GM21825 (cell line): ENCODE measurements around the gene HOXD8.

Experiments
- ATAC-seq: cut with Tn5 transposase; IDR thresholded peaks from one replicate; pipeline ENCODE4 v1.9.1; 2021; ENCODE audit warnings: mild to moderate bottlenecking, moderate library complexity; ENCODE audit not compliant: unreplicated experiment

The HOXD8 gene

DNA sequence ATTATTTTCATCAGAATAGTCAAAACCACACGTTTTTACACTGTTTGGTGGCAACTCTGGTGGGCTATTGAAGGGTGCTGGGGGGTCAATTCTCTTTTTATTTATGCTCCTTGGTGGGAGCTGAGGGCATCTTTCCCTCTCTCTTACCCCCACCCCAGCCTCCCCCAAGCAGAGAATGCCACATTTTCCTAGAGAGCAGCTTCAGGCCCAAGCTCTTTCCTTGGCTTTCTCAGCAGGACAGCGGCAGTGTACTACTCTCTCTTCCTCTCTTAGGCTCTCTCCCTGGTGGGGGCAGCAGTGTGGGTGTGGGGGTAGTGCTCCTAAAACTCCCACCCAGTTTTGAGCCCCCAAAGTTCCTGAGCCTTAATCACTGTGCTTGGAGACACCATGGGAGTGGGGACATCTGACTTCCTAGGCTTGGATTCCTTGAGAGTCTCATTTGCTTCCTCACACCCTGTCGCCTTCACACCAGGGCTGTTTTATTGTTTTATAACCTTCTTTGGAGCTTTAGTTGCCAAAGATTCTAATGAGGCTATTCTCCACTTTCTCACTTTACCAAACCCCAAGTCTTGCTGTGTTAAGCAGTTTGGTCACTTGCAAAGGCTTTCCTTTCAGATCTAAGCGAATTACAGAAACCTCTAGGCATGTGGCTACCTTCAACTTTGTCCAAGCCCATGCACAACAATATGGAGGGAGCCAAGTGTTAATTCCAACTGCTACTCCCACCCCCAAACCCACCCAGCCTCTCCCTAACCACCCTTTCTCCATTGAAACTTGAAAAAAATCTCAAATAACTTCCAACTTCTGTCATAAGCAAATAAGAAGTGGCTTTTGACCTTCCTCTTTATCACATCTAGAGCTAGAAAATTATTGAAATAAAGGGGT, 15.8 kb downstream of the HOXD8 start:
- ATAC-seq, result no peak

GRCh38 chr2:176146101-176146500, 16.6 kb downstream of the HOXD8 start:
- ATAC-seq, result no peak

DNA sequence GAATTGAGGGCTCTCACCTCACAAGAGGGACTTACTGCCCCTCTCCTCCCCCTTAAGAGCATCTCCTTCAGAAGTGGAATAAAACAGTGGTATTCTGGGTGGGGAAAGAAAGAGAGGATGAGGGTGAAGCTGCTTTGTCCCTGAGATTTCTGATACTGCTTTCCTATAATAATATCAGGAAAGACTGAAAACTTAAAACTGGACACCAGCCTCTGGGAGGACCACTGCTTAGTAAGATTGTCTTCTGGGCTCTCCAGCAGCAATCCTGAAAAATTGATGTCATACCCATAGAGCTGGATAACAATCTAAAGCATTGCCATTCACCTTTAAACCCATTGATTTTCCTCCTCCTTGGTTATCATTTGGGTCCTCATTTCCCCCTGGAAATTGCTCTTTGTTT, 17.1 kb downstream of the HOXD8 start:
- ATAC-seq, result no peak

GRCh38 chr2:176147210-176147799, 17.8 kb downstream of the HOXD8 start:
- no peak for ATAC-seq

DNA sequence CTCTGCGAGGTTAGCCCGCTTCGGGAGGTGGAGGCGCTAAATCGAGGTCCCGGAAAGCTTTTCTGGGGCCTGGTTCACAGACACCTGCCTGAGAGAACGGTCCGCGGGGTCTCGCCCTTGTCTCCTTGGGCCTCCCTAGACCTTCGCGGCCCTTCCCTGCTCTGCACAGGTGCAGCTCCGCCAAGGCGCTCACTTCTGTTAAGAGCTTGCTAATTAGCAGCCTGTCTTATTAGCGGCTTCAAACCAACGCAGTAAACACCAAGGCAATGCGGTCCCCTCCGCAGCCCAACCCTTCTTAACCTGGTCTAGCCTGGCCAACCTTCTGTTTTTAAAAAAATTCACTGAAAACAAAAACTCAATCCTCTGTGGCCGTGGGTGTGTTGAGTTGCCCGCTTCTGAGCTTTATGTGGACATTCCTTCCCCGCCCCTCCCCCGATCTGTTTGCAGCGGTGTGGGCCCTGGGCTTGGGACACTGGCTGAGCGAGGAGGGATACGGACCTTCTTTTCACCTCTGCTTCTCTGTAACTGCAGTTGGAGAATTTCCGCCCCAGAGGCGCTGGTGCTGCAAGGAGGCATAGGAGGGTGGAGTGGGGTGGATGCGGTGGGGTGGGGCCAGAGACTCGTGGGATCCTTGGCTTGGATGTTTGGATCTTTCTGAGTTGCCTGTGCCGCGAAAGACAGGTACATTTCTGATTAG, 18.4 kb downstream of the HOXD8 start:
- no peak for ATAC-seq

DNA sequence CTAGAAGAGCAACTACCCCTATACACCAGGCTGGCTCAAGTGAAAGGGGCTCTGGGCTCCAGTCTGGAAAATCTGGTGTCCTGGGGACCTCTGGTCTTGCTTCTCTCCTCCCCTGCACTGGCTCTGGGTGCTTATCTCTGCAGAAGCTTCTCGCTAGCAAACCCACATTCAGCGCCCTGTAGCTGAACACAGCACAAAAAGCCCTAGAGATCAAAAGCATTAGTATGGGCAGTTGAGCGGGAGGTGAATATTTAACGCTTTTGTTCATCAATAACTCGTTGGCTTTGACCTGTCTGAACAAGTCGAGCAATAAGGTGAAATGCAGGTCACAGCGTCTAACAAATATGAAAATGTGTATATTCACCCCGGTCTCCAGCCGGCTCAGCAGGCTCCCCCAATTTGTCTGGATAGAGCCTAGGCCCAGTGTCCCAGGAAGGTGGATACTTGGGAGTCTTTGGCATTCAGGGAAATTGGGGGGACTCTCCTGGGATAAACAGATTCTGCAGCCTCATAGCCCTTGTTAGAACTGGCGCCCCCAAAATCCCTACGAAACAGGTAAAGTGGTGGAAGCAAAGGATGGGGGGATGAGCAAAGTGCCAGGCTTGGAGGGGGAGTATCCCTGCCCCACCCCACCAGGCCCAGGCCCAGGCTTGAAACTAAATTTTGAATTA, 19.4 kb downstream of the HOXD8 start:
- no peak for ATAC-seq

DNA sequence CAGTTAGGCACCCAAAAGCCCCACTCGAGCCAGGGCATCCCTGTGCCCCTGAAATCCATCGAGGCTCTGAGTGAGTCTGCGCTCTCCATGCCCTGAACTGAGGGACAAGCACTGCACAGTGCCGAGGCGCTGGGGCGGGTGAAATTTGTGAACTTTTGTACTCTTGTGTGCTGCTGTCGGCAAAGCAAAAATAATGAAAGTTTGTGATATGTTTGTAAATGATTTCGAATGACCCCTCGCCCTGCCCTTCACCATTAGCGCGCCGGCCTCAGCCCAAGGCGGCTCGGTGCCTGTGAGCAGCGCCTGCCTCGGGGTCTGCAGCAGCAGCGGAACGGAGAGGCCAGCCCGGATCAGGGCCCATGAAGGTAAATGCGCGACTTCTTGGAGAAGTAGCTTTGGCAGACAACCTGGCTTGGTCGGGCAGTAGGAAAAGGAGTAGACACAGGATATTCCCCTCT, 20.0 kb downstream of the HOXD8 start:
- no peak for ATAC-seq

- no peak for ATAC-seq
These were observed 20.6 kb downstream of the HOXD8 start for GRCh38 chr2:176149939-176150583.

DNA sequence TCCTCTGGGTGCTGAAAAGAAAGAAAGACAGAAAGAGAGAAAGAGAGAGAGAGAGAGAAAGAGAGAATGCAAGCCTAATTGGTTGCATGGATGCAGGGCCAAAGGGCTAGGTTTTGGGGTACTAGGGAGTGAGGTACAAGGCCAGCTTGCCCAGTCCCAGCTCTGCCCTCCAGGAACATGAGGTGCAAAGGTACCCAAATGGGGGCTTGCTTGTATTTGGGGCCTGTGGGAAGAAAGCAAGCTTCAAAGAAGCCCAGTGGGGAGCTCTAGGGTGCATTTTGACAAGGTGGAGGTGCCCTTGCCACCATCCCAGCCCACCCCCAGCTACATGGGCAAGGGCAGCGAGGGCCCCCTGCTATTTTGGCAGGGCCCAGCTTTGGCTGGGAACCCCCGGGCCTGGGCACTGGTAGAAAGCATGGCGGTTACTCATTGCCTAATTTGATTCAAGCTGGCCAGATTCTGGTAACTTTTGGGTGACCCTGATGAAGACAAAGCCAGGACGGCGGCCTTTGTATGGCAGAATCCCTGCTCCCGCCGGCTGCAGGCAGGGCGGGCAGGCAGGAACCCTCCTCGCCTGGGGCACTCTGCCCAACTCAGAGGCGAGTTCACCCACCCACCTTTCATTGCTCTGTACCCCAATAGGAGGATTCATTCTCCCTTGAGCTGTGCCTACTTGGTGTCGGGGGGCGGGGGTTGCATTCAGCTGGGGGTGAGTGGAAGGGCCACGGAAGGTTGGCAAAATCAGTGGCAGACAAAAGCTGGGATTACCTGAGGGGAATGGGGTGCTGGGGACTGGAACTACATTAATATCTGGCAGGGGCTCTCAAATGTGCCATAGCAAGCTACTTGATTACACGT, 21.3 kb downstream of the HOXD8 start:
- no peak for ATAC-seq

DNA sequence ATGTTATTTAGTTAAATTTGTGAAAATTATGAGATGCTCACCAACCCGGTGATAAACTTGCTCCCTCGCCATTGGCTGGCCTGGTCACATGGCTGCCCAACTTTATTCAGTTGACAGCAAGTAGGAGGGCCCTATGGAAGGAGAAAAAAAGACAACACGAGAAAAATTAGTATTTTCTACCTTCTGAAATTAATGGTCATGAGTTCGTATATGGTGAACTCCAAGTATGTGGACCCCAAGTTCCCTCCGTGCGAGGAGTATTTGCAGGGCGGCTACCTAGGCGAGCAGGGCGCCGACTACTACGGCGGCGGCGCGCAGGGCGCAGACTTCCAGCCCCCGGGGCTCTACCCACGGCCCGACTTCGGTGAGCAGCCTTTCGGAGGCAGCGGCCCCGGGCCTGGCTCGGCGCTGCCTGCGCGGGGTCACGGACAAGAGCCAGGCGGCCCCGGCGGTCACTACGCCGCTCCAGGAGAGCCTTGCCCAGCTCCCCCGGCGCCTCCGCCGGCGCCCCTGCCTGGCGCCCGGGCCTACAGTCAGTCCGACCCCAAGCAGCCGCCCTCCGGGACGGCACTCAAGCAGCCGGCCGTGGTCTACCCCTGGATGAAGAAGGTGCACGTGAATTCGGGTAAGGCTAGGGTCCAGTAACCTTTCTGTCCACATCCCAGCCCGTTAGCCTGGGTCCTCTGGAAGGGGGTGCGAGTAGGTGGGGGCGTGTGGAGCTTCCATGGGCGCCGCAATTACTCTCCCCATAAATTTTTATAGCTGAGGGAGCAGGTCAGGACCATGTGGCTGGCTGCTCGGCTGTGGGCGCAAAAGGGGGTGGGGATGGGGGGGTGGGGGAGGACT, 22.2 kb downstream of the HOXD8 start, which contains the start of gene HOXD4:
Gene HOXD4 (plus strand): TSS at position 109 of the 846 bp plus-strand sequence. CDS start 84 bp downstream, at position 193.
- ATAC-seq, result no peak

DNA sequence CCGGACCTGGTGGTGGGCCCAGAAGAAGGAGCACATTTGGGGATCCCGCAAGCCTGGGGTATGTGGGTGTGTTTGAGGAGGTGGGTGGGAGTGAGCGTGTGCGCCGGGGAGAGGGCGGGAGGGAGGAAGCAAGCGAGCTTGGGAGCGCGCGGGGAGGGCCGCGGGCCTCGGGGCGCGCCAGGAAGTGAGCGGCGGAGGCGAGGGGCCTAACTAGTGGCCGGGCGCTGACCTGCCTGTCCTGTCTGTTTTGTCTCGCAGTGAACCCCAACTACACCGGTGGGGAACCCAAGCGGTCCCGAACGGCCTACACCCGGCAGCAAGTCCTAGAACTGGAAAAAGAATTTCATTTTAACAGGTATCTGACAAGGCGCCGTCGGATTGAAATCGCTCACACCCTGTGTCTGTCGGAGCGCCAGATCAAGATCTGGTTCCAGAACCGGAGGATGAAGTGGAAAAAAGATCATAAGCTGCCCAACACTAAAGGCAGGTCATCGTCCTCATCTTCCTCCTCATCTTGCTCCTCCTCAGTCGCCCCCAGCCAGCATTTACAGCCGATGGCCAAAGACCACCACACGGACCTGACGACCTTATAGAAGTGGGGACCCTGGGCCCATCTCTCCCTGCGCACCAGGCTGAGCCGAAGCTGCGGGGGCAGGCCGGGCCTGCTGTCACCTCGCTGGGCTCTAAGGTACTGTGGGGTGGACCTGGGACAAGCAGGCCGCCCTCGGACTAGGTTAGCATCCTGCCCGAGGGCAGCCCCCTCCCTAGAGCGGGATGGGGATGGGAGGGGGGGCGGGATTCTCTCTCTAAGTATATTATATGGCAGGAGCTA, 23.1 kb downstream of the HOXD8 start:
- no peak for ATAC-seq

- no peak for ATAC-seq
These were observed 25.2 kb downstream of the HOXD8 start for GRCh38 chr2:176154576-176155252.

- ATAC-seq, result no peak
These were observed 26.0 kb downstream of the HOXD8 start for GRCh38 chr2:176155356-176156044.

- no peak for ATAC-seq
These were observed 26.8 kb downstream of the HOXD8 start for GRCh38 chr2:176156301-176156806.

GRCh38 chr2:176156807-176157498, 27.4 kb downstream of the HOXD8 start, which contains the start of gene HOXD3:
TSS of gene HOXD3 (plus strand) at chr2:176157307. CDS start at chr2:176169115, 11,808 bp downstream.
- no peak for ATAC-seq
